ENCODE data around the gene OMP. TPM values are rescaled to one million over a fixed set of nuclear protein-coding genes. Genes with fewer than 3 reads are reported as not detected.

OMP gene
- total and polyA plus RNA-seq, 4 experiments from 2014 or later: 0.79 TPM; not detected in 3

DNA sequence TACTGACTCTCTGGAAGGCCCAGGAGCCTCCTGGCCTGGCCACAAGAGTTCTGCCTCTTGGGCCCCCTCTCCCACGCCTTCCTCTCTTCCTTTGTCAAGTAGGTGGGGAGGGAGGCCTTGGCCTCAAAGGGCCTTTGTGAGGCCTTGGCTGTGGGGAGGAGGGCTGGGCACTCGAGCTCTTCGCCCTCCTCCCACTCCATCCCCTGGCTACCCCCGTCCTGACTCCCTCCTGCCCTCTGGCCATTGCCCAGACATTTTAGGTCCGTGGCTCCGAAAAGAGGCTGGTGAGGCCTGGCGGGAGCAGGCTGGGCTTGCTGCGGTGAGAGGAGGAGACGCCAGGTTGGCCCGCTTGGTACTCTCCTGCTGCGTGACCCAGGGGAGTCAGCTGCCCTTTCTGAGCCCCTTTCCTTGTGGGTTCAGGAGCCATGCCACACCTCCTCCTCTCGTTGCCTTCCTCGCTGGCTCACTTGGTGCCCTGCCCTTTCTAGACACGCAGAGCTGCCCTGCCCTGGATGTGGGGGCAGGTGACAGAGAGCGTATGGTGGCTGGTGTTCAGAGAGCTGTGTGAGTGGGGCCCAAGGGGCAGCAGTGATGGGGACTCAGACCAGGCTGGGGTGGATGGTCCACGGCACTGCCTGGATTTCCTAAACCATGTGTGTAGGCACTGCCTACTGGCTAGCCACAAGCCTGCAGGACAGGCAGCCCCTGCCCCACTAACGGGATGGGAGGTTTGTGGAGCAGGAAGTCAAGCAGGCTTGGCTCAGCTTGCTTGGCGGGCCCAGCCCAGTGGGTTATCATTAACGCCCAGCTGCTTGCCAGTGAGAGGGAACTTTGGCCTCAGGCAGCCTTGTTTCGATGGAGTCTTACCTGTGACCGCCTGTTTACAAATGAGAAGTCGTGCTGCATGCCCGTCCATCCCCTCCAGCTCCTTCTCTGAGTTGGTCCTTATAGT, 15.8 kb upstream of the OMP start:
- peaks cover 0 to 3% (median 0%) of the 10 kb centered on the region in 8 donors for H3K9me3 Mint-ChIP-seq
- peaks cover 23% of the 10 kb centered on the region for H3K4me1 ChIP-seq (ENCODE audit: insufficient read depth, low read length)
- intact Hi-C loops (cut with micrococcal nuclease): no loop called here

DNA sequence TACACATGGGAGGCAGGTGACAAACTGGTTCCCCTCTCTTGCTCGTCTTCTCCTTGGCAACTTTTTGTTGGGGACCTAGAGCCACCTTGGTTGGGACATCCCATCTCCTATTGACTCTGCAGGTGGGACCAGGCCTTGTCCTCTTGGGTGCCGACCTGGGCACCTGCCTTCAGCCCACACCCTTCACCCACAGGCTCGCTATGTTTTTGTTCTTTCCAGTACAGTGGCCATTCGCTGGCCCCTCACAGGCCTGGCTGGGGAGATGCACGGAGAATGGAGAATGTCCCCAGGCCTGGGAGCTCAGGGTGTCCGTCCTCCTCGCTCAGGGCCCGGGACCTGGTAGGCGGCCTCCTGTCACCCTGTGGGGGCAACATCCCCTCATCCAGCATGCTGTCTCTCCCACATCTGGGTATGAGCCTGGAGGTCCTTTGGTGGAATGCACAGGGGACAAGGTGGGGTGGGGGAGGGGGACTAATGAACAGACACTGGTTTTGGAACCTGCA, 14.9 kb upstream of the OMP start:
- no peaks in the 10 kb centered on the region for H3K36me3 Mint-ChIP-seq
- no peaks in the 10 kb centered on the region for H3K36me3 ChIP-seq (ENCODE audit: insufficient read depth, low read length)
- H3K9me3 ChIP-seq (ENCODE audit: control insufficient read depth in 1 of 2, low read length in 2 of 2): no peaks in the 10 kb centered on the region
- peak overlapping the region in 1 of 7 donors; percentile 78 for H3K27ac Mint-ChIP-seq
- peaks cover 0 to 3% (median 0%) of the 10 kb centered on the region in 8 donors for H3K9me3 Mint-ChIP-seq
- no peak overlapping the region for H3K4me3 ChIP-seq (ENCODE audit: low read length in 2 of 2)
- ChIA-PET POLR2A (ENCODE audit: partially characterized antibody) (no interaction called here), CTCF (ENCODE audit: partially characterized antibody) (interaction anchor here (1.0 to 5.8 kb wide), 2 partner anchors 40 to 41 kb away, joined by 5 to 107 read pairs; no protein-coding TSS in a partner anchor)
- H3K27me3 ChIP-seq (ENCODE audit: insufficient read depth, low read length): no peaks in the 10 kb centered on the region
- intact Hi-C loops (cut with micrococcal nuclease): no loop called here
- peaks cover 1 to 13% (median 8%) of the 10 kb centered on the region in 4 donors for H3K4me1 Mint-ChIP-seq
- H3K4me1 ChIP-seq (ENCODE audit: insufficient read depth, low read length): peaks cover 13% of the 10 kb centered on the region
- no peaks in the 10 kb centered on the region for H3K27me3 Mint-ChIP-seq
- no peak for DNase-seq
- no peak overlapping the region for H3K27ac ChIP-seq (ENCODE audit: low read depth, low read length)
- no peak overlapping the region for H3K4me3 Mint-ChIP-seq

More for the DNA sequence above, 15.8 kb upstream of the OMP start:
- POLR2A ChIA-PET (ENCODE audit: partially characterized antibody): no interaction called here
- CTCF ChIA-PET (ENCODE audit: partially characterized antibody): interaction anchor here (1.0 to 1.1 kb wide), 2 partner anchors 9 to 40 kb away, joined by 3 to 5 read pairs; no protein-coding TSS in a partner anchor
- Histone ChIP-seq H3K36me3 (ENCODE audit: insufficient read depth, low read length) (no peaks in the 10 kb centered on the region), H3K4me3 (ENCODE audit: low read length in 2 of 2) (no peak overlapping the region), H3K27ac (ENCODE audit: low read depth, low read length) (no peak overlapping the region), H3K27me3 (ENCODE audit: insufficient read depth, low read length) (no peaks in the 10 kb centered on the region), H3K9me3 (ENCODE audit: control insufficient read depth in 1 of 2, low read length in 2 of 2) (no peaks in the 10 kb centered on the region)
- Mint-ChIP-seq H3K27ac (no peak overlapping the region), H3K4me1 (peaks cover 4 to 22% (median 15%) of the 10 kb centered on the region in 4 donors), H3K36me3 (no peaks in the 10 kb centered on the region), H3K27me3 (no peaks in the 10 kb centered on the region), H3K4me3 (no peak overlapping the region)
- no peak for DNase-seq

DNA sequence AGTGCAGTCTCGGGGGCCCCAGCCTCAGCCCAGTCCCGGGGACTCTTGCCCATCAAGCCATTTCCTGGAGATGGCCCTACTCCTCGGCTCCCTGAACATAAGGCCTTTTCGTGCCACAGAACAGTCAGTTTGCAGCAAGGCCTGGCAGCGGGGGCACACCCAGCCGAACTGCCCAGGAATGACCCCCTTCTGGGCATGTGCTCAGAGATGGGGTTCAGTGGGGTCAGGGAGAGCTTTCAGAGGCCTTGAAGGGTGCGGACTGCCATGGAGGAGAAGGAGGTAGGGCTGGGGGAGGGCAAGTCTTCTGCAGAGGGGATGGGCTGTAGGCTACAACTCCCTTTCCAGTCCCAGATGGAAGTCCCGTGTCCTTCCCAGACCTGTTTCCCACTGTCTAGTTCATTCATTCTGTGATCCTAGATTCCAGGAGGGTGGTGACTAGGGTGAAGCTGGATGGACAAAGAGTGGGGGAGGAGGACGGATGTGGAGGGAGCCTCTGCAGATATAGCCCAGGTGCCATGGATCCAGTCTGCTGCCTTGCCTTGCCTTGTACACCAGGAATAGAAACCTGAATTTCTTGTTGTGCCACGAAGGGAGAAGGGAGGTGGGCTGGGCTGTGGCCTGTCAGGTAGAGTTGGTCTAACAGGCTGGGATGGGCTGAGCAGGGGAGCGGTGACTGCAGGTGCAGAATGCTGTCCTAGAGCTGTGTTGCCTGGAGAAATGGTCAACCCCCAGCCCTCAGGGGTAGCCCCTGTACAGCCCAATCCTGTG, 14.2 kb upstream of the OMP start:
- Histone ChIP-seq H3K27ac (ENCODE audit: low read depth, low read length) (no peak overlapping the region), H3K9me3 (ENCODE audit: control insufficient read depth in 1 of 2, low read length in 2 of 2) (no peaks in the 10 kb centered on the region), H3K4me1 (ENCODE audit: insufficient read depth, low read length) (peaks cover 7% of the 10 kb centered on the region), H3K27me3 (ENCODE audit: insufficient read depth, low read length) (no peaks in the 10 kb centered on the region), H3K4me3 (ENCODE audit: low read length in 2 of 2) (no peak overlapping the region), H3K36me3 (ENCODE audit: insufficient read depth, low read length) (no peaks in the 10 kb centered on the region)
- peaks cover 1 to 7% (median 5%) of the 10 kb centered on the region in 4 donors for H3K4me1 Mint-ChIP-seq
- no peaks in the 10 kb centered on the region for H3K36me3 Mint-ChIP-seq
- no peak overlapping the region for H3K4me3 Mint-ChIP-seq
- no peak for DNase-seq
- intact Hi-C loops (cut with micrococcal nuclease): no loop called here
- peaks cover 0 to 3% (median 0%) of the 10 kb centered on the region in 8 donors for H3K9me3 Mint-ChIP-seq
- POLR2A ChIA-PET (ENCODE audit: partially characterized antibody): no interaction called here
- CTCF ChIA-PET (ENCODE audit: partially characterized antibody): interaction anchor here (1.4 to 5.8 kb wide), 3 partner anchors 7 to 40 kb away, joined by 3 to 107 read pairs (median 45); no protein-coding TSS in a partner anchor
- no peak overlapping the region for H3K27ac Mint-ChIP-seq
- H3K27me3 Mint-ChIP-seq: no peaks in the 10 kb centered on the region

DNA sequence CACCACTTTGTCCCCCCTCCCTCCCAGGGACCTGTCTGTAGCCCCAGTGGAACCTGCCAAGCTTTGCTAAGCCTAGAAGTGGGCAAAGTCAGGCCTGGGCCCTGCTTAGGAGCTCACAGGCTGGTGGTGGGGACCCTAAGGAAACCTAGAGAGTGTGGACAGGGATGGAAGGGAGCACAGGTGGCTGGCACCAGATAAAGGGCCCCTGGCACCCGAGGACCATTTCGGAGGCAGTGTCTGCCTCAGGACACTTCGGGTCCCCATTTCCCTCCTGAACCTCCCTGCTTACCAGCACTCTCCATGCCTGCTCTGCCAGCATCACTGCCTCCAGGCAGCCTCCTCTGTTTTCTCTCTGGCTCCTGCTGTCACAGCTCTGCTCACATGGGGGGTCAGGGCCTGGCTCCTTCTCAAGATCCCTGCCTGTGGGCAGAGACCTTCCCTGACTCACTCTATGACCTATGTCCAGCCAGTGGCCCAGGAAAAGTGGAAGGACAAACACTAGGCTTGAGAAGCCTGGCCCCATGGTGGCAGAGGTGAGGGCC, 13.6 kb upstream of the OMP start:
- H3K4me3 ChIP-seq (ENCODE audit: low read length in 2 of 2): no peak overlapping the region
- no peaks in the 10 kb centered on the region for H3K27me3 ChIP-seq (ENCODE audit: insufficient read depth, low read length)
- H3K4me3 Mint-ChIP-seq: no peak overlapping the region
- DNase-seq: no peak
- H3K4me1 ChIP-seq (ENCODE audit: insufficient read depth, low read length): peaks cover 6% of the 10 kb centered on the region
- H3K9me3 ChIP-seq (ENCODE audit: control insufficient read depth in 1 of 2, low read length in 2 of 2): no peaks in the 10 kb centered on the region
- H3K36me3 ChIP-seq (ENCODE audit: insufficient read depth, low read length): no peaks in the 10 kb centered on the region
- ChIA-PET POLR2A (ENCODE audit: partially characterized antibody) (no interaction called here), CTCF (ENCODE audit: partially characterized antibody) (interaction anchor here (1.4 to 5.8 kb wide), 3 partner anchors 8 to 41 kb away, joined by 3 to 107 read pairs (median 45); no protein-coding TSS in a partner anchor)
- no peak overlapping the region for H3K27ac ChIP-seq (ENCODE audit: low read depth, low read length)
- no peaks in the 10 kb centered on the region for H3K36me3 Mint-ChIP-seq
- intact Hi-C loops (cut with micrococcal nuclease): no loop called here
- H3K27ac Mint-ChIP-seq: no peak overlapping the region
- H3K27me3 Mint-ChIP-seq: no peaks in the 10 kb centered on the region
- peaks cover 0 to 3% (median 0%) of the 10 kb centered on the region in 8 donors for H3K9me3 Mint-ChIP-seq
- peaks cover 1 to 7% (median 5%) of the 10 kb centered on the region in 4 donors for H3K4me1 Mint-ChIP-seq

DNA sequence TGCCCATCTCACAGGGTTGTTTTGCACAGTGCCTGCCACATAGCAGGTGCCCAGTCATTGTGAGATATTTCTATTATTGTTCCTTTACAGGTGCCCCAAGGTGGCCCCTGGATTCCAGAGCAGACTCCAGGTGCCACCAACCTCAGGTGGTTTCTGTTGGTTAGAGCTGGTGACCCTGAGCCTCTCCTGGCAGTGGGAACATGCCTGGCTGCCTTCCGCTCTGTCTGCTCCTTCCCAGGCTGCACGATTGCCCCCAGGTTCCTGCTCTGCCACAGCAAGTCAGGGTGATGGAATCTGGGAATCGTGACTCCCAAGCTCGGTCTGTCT, 12.6 kb upstream of the OMP start:
- no peak overlapping the region for H3K4me3 Mint-ChIP-seq
- no peaks in the 10 kb centered on the region for H3K27me3 Mint-ChIP-seq
- ChIA-PET POLR2A (ENCODE audit: partially characterized antibody) (no interaction called here), CTCF (ENCODE audit: partially characterized antibody) (interaction anchor here (0.9 to 5.8 kb wide), 9 partner anchors 9 to 280 kb away, joined by 3 to 107 read pairs (median 7); no protein-coding TSS in a partner anchor)
- Histone ChIP-seq H3K27ac (ENCODE audit: low read depth, low read length) (no peak overlapping the region), H3K27me3 (ENCODE audit: insufficient read depth, low read length) (no peaks in the 10 kb centered on the region), H3K4me3 (ENCODE audit: low read length in 2 of 2) (no peak overlapping the region), H3K36me3 (ENCODE audit: insufficient read depth, low read length) (no peaks in the 10 kb centered on the region), H3K9me3 (ENCODE audit: control insufficient read depth in 1 of 2, low read length in 2 of 2) (no peaks in the 10 kb centered on the region), H3K4me1 (ENCODE audit: insufficient read depth, low read length) (peaks cover 6% of the 10 kb centered on the region)
- intact Hi-C loops (cut with micrococcal nuclease): loop anchor here (5.0 kb wide), 1 partner anchor 283 kb away; no protein-coding TSS in a partner anchor
- peaks cover 1 to 7% (median 5%) of the 10 kb centered on the region in 4 donors for H3K4me1 Mint-ChIP-seq
- no peak for DNase-seq
- H3K36me3 Mint-ChIP-seq: no peaks in the 10 kb centered on the region
- peaks cover 0 to 3% (median 0%) of the 10 kb centered on the region in 8 donors for H3K9me3 Mint-ChIP-seq
- no peak overlapping the region for H3K27ac Mint-ChIP-seq

DNA sequence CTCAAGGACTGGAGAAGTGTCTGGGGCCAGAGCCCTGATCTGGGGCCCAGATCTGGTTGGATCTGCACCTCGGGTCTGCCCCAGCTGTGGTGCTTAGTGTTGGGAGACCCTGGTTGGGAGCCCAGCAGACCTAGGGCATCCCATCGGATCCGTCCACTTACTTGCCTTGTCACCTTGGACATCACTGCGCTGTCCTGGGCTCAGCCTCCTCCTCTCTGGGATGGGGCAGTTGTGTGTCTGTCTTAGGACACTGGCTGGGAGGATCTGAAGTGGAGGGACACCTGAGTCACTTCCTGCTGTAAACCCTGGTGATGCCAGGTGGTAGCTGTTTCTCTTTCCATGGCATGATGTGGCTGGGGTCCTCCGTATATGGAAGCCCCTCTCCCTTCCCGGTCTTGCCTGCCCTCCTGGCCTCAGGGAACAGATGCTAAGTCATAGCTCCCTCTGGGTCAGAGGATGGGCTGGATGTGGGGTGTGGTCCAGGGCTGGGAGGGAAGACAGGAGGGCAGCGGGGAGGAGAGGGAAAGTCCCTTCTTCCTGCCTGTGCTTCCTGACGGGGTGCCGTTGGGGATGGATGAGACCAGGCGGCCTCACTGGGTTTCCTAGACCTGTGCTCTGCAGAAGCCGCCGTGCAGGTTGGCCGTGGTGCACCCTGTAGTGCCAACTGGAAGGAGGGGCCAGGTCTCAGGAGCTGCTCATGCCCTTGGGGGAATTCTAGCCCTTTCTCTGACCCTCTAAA, 12.1 kb upstream of the OMP start:
- intact Hi-C loops (cut with micrococcal nuclease): loop anchor here (1.0 to 5.0 kb wide), 2 partner anchors 43 to 283 kb away; no protein-coding TSS in a partner anchor
- Histone ChIP-seq H3K27ac (ENCODE audit: low read depth, low read length) (no peak overlapping the region), H3K4me3 (ENCODE audit: low read length in 2 of 2) (no peak overlapping the region), H3K9me3 (ENCODE audit: control insufficient read depth in 1 of 2, low read length in 2 of 2) (no peaks in the 10 kb centered on the region), H3K4me1 (ENCODE audit: insufficient read depth, low read length) (peaks cover 6% of the 10 kb centered on the region), H3K36me3 (ENCODE audit: insufficient read depth, low read length) (no peaks in the 10 kb centered on the region), H3K27me3 (ENCODE audit: insufficient read depth, low read length) (no peaks in the 10 kb centered on the region)
- no peak for DNase-seq
- peaks cover 1 to 7% (median 5%) of the 10 kb centered on the region in 4 donors for H3K4me1 Mint-ChIP-seq
- POLR2A ChIA-PET (ENCODE audit: partially characterized antibody): interaction anchor here (1.4 to 3.1 kb wide), 2 partner anchors 8 to 43 kb away, joined by 5 to 18 read pairs; no protein-coding TSS in a partner anchor
- no peaks in the 10 kb centered on the region for H3K27me3 Mint-ChIP-seq
- no peak overlapping the region for H3K4me3 Mint-ChIP-seq
- H3K9me3 Mint-ChIP-seq: peaks cover 0 to 3% (median 0%) of the 10 kb centered on the region in 8 donors
- H3K27ac Mint-ChIP-seq: no peak overlapping the region
- H3K36me3 Mint-ChIP-seq: no peaks in the 10 kb centered on the region
- CTCF ChIA-PET (ENCODE audit: partially characterized antibody): interaction anchor here (0.6 to 5.8 kb wide), 25 partner anchors 9 to 455 kb away, joined by 3 to 107 read pairs (median 5); partner anchors contain the start of gene MYO7A
